PC-3 (cell line): ENCODE measurements around the gene PCCA. TPM values are rescaled to one million over a fixed set of nuclear protein-coding genes. Genes with fewer than 3 reads are reported as not detected.

ENCODE experiments used
- ATAC-seq: fragments of 200-7000 bp; cut with Tn5 transposase; 2 replicates; pipeline ENCODE4 v1.9.1; 2020; ENCODE audit warnings: mild to moderate bottlenecking, moderate library complexity
- BruUV-seq: library from RNA; stranded (reverse); fragments of 400-500 nt; replicated peaks from 2 replicates; lab custom pipeline; 2021; lab: Mats Ljungman, UMichigan
- CTCF ChIA-PET: fragments of 300-600 bp; sonication (Branson Sonifier 250); formaldehyde crosslinking; loops from one replicate; lab custom pipeline; 2022; ENCODE audit warnings: antibody characterized with exemption; lab: Charles Lee
- POLR2A ChIA-PET: fragments of 300-600 bp; sonication (Branson Sonifier 250); formaldehyde crosslinking; loops from one replicate; lab custom pipeline; 2022; ENCODE audit warnings: antibody characterized with exemption; ENCODE audit not compliant: unreplicated experiment; lab: Charles Lee
- DNase-seq: peaks from one replicate; pipeline ENCODE4 v3.0.0-alpha.2; 2015
- H2AFZ ChIP-seq: fragments of 300-600 bp; sonication (generic); 2 replicates; pipeline ENCODE4 v1.6.0; 2016; ENCODE audit warnings: antibody characterized with exemption, low read length
- H3F3A ChIP-seq: fragments of 300-600 bp; sonication (generic); one replicate; pipeline ENCODE4 v1.6.0; 2017; ENCODE audit warnings: antibody characterized with exemption, low read length, control low read depth, mild to moderate bottlenecking; ENCODE audit not compliant: unreplicated experiment
- H3K27ac ChIP-seq: fragments of 300-600 bp; sonication (generic); 2 replicates; pipeline ENCODE4 v1.5.1; 2016; ENCODE audit warnings: mild to moderate bottlenecking, low read length
- H3K27me3 ChIP-seq: fragments of 300-600 bp; sonication (generic); 2 replicates; pipeline ENCODE4 v1.6.1; 2016; ENCODE audit warnings: low read length, mixed read lengths
- H3K36me3 ChIP-seq: fragments of 300-600 bp; sonication (generic); 2 replicates; pipeline ENCODE4 v1.6.1; 2016; ENCODE audit warnings: low read depth, mixed run types, low read length, mixed read lengths
- H3K4me1 ChIP-seq: fragments of 300-600 bp; sonication (generic); 2 replicates; pipeline ENCODE4 v1.5.1; 2016; ENCODE audit warnings: low read length; ENCODE audit not compliant: insufficient read depth
- H3K4me2 ChIP-seq: fragments of 300-600 bp; sonication (generic); 2 replicates; pipeline ENCODE4 v1.6.0; 2016; ENCODE audit warnings: low read length
- H3K4me3 ChIP-seq: fragments of 300-600 bp; sonication (generic); 2 replicates; pipeline ENCODE4 v1.5.1; 2016; ENCODE audit warnings: mild to moderate bottlenecking, low read length, mixed read lengths
- H3K79me2 ChIP-seq: fragments of 300-600 bp; sonication (generic); 2 replicates; pipeline ENCODE4 v1.6.1; 2017; ENCODE audit warnings: low read length, mixed read lengths
- H3K9ac ChIP-seq: fragments of 300-600 bp; sonication (generic); 2 replicates; pipeline ENCODE4 v1.6.0; 2016; ENCODE audit warnings: mild to moderate bottlenecking, low read length
- H3K9me2 ChIP-seq: fragments of 300-600 bp; sonication (generic); replicated peaks from 2 replicates; pipeline ENCODE4 v1.6.1; 2016; ENCODE audit warnings: mixed run types, low read length, mixed read lengths
- H3K9me3 ChIP-seq: fragments of 300-600 bp; sonication (generic); 2 replicates; pipeline ENCODE4 v1.6.1; 2016; ENCODE audit warnings: low read length, mixed read lengths
- H4K20me1 ChIP-seq: fragments of 300-600 bp; sonication (generic); 2 replicates; pipeline ENCODE4 v1.6.1; 2016; ENCODE audit warnings: low read length, mixed read lengths
- EZH2 ChIP-seq: fragments of 300-600 bp; sonication (generic); IDR thresholded peaks from one replicate; pipeline ENCODE4 v1.6.1; 2017; ENCODE audit warnings: antibody characterized with exemption, mild to moderate bottlenecking, low read length; ENCODE audit not compliant: unreplicated experiment
- EZH2phosphoT487 ChIP-seq: fragments of 300-600 bp; sonication (generic); IDR thresholded peaks from 2 replicates; pipeline ENCODE4 v1.6.1; 2018; ENCODE audit warnings: mild to moderate bottlenecking, antibody characterized with exemption, low read length, borderline replicate concordance
- intact Hi-C: fragments of 100-400 bp; cut with micrococcal nuclease; formaldehyde crosslinking; loops from 2 replicates; pipeline ENCODE4 v1.9.0; 2023
- total RNA-seq: library from RNA; depleted of rRNA; stranded (reverse); fragments of >200 nt; gene quantifications from 2 replicates; pipeline ENCODE4 v1.2.3, GENCODE V29; 2014
- TF ChIP-seq, protein P1 (sequence below): fragments of 300-600 bp; sonication (generic); conservative IDR thresholded peaks from 2 replicates; pipeline ENCODE4 v1.5.1; 2017; ENCODE audit warnings: antibody characterized with exemption, low read depth, mild to moderate bottlenecking, low read length

PCCA gene
- total RNA-seq, 1 experiment from 2014 or later: 10.5 TPM

- H3F3A ChIP-seq: no peaks in the 10 kb centered on the region
- no peaks in the 10 kb centered on the region for H3K79me2 ChIP-seq
- H3K27ac ChIP-seq: no peak overlapping the region
- H3K4me2 ChIP-seq: no peak overlapping the region
- DNase-seq (no peak), ATAC-seq (no peak)
- H4K20me1 ChIP-seq: no peaks in the 10 kb centered on the region
- no peak overlapping the region for H3K4me3 ChIP-seq
- intact Hi-C loops: no loop called here
- H2AFZ ChIP-seq: no peak overlapping the region
- ChIA-PET POLR2A (no interaction called here), CTCF (no interaction called here)
- no peaks in the 10 kb centered on the region for H3K9me2 ChIP-seq
- TF ChIP-seq, protein P1, sequence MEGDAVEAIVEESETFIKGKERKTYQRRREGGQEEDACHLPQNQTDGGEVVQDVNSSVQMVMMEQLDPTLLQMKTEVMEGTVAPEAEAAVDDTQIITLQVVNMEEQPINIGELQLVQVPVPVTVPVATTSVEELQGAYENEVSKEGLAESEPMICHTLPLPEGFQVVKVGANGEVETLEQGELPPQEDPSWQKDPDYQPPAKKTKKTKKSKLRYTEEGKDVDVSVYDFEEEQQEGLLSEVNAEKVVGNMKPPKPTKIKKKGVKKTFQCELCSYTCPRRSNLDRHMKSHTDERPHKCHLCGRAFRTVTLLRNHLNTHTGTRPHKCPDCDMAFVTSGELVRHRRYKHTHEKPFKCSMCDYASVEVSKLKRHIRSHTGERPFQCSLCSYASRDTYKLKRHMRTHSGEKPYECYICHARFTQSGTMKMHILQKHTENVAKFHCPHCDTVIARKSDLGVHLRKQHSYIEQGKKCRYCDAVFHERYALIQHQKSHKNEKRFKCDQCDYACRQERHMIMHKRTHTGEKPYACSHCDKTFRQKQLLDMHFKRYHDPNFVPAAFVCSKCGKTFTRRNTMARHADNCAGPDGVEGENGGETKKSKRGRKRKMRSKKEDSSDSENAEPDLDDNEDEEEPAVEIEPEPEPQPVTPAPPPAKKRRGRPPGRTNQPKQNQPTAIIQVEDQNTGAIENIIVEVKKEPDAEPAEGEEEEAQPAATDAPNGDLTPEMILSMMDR: no peak
- no peak for TF ChIP-seq EZH2phosphoT487
- no peak overlapping the region for H3K9ac ChIP-seq
- H3K36me3 ChIP-seq: no peaks in the 10 kb centered on the region
- no peaks in the 10 kb centered on the region for H3K4me1 ChIP-seq
- BruUV-seq: no TSS peak
- H3K27me3 ChIP-seq: no peaks in the 10 kb centered on the region
- no peaks in the 10 kb centered on the region for H3K9me3 ChIP-seq
Observed at GRCh38 chr13:100532090-100532766, 443.3 kb downstream of the PCCA start.

DNA sequence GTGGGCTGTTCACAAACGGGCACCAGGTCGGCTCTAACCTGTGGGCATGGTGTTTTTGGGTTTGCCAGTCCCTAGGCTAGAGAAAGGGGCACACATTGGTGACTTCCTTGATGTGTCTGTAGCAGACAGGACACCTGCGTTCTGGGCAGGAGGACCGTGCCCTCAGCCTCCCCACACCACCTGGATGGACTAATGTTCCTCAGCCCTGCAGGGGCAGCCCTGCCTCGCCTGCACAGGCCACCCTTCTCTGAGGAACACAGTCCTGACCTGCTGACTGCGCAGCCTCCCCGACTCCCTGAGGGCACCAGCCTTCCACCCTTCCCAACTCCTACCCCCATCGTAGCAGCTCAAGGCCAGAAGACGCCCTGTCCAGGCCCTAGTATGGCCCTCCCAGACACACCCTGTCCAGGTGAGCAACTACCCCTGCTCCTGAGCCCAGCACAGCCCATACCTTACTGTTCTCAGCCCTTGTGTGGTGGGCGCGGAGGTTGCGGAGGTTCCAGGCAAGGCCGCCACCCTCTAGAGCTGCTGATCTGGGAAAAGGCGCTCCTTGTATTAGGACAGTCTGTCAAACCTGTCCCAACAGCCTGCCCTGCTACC lies 444.0 kb downstream of the PCCA start:
- no peaks in the 10 kb centered on the region for H3K9me2 ChIP-seq
- no peaks in the 10 kb centered on the region for H3K27me3 ChIP-seq
- no peak overlapping the region for H3K4me3 ChIP-seq
- intact Hi-C loops: no loop called here
- H3K27ac ChIP-seq: no peak overlapping the region
- DNase-seq (no peak), ATAC-seq (no peak)
- H3K4me1 ChIP-seq: no peaks in the 10 kb centered on the region
- ChIA-PET POLR2A (no interaction called here), CTCF (no interaction called here)
- H3F3A ChIP-seq: no peaks in the 10 kb centered on the region
- TF ChIP-seq EZH2phosphoT487 (no peak), EZH2 (no peak)
- TF ChIP-seq, protein P1: no peak
- H3K9ac ChIP-seq: no peak overlapping the region
- no peaks in the 10 kb centered on the region for H3K79me2 ChIP-seq
- no peaks in the 10 kb centered on the region for H3K36me3 ChIP-seq
- H2AFZ ChIP-seq: no peak overlapping the region
- no peaks in the 10 kb centered on the region for H4K20me1 ChIP-seq
- H3K9me3 ChIP-seq: no peaks in the 10 kb centered on the region
- BruUV-seq: no TSS peak
- no peak overlapping the region for H3K4me2 ChIP-seq

DNA sequence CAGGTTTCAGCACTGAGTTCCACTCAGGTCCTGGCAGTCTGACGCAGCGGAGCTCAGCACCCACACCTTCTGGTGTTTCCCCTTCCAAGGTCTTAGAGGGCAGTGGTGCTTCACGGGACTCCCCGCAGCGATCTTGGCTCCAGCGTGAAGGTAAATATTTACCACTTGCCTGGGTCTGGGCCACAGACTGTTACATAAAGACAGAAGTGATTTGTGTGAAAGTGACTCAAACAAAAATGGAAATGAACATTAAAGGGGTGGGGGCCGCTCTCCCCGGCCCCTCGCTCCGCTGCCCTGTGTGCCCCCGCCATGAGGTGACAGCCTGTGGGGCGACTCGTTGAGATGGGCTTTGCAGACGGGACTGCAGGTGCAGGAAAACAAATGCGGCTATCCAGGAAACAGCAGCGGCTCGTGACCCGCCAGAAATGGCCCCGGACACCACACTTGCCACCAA lies 444.7 kb downstream of the PCCA start:
- TF ChIP-seq, protein P1: no peak
- TF ChIP-seq EZH2 (no peak), EZH2phosphoT487 (no peak)
- no peak overlapping the region for H2AFZ ChIP-seq
- no TSS peak for BruUV-seq
- intact Hi-C loops: no loop called here
- H3K36me3 ChIP-seq: no peaks in the 10 kb centered on the region
- H3K4me3 ChIP-seq: no peak overlapping the region
- CTCF ChIA-PET: no interaction called here
- H3K27ac ChIP-seq: no peak overlapping the region
- H3K4me2 ChIP-seq: no peak overlapping the region
- no peak overlapping the region for H3K9ac ChIP-seq
- H4K20me1 ChIP-seq: no peaks in the 10 kb centered on the region
- no peaks in the 10 kb centered on the region for H3K9me3 ChIP-seq
- ATAC-seq: no peak
- POLR2A ChIA-PET: no interaction called here
- H3K27me3 ChIP-seq: no peaks in the 10 kb centered on the region
- no peaks in the 10 kb centered on the region for H3K79me2 ChIP-seq
- DNase-seq: no peak
- H3K4me1 ChIP-seq: no peaks in the 10 kb centered on the region
- no peaks in the 10 kb centered on the region for H3F3A ChIP-seq
- no peaks in the 10 kb centered on the region for H3K9me2 ChIP-seq
